Renal pelvis (tissue), 4 donors: ENCODE data around the gene SOD3. TPM values are rescaled to one million over a fixed set of nuclear protein-coding genes. Genes with fewer than 3 reads are reported as not detected.
A peak's percentile ranks its signal among the peaks of the same experiment; 100 is the strongest.

ENCODE experiments used
- DNase-seq: peaks from one replicate; pipeline ENCODE4 v3.0.0-alpha.2; 2013
- polyA plus RNA-seq, 3 donors: library from polyadenylated mRNA; unstranded; fragments of 120-200 nt; gene quantifications; one replicate each; pipeline ENCODE4 v1.2.1, GENCODE V29; 2013; ENCODE audit not compliant: insufficient read length in 3 of 3

The SOD3 gene
- polyA plus RNA-seq, 3 donors = 13.7 to 17.1 (median 16.1) TPM

DNA sequence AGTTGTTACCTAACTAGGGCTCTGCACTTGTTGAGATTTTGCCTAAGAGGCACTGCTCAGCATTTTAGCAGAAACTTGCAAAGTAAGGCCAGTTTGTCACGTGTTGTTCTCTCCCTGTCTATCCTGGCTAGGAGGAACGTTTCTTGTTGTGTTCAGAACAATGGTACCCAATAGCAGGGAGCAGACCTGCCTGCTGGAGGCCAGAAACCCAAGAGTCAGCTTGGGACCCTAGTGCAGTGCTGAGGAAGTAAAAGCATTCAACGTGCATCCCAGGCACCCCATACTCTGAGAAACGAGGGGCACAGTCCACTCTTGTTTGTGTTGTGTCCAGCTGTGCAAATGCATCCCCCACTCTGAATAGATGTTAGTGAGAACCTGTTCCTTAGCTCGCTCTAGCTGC, 42.4 kb downstream of the SOD3 start:
- no peak for DNase-seq

DNA sequence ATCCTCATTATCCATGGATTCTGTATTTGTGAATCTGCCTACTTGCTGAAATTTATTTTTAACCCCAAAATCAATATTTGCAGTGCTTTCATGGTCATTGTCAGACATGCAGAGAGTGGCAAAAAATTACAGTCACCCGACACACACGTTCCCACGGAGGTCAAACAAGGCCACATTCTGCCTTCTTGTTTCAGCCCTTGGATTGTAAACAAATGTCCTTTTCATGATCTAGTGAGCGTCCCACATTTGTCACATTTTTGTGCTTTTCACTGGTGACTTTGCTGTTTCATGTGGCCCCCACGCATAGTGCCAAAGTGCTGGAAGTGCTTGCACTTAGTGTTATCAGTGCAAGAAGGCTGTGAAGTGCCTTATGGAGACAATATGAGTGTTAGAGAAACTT, 45.0 kb downstream of the SOD3 start:
- DNase-seq = no peak

DNA sequence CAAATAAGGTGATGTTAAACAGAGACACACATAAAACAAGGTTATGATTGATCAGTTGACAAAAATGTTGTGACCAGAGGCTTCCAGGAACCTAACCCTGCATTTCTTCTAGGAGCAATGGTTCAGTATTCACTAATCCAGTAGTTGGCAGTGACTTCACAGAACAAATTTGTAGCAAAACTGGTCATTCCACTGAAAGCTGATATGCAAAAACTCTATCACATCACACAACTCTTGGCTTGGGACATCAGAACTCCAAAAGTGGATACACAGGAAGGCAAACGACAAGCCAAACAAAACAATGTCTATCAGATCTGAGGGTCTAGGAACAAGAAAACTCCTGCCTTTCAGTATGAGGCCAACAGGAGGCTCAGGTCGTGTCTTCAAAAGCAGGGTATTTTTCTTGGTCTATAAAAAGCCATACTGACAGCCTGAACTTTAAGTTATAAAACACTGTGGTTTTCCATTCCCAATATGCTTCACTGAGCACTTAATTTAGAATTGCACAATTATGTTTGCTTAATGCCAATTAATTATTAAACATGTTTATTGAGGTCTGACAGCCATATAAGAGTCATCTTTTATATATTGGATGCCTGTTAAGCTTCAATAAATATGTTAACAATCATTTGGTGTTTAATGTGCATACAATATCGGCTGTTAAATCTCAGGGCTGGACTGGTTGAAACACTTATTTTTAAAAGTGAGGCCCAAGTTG, 45.6 kb downstream of the SOD3 start:
- no peak for DNase-seq

DNA sequence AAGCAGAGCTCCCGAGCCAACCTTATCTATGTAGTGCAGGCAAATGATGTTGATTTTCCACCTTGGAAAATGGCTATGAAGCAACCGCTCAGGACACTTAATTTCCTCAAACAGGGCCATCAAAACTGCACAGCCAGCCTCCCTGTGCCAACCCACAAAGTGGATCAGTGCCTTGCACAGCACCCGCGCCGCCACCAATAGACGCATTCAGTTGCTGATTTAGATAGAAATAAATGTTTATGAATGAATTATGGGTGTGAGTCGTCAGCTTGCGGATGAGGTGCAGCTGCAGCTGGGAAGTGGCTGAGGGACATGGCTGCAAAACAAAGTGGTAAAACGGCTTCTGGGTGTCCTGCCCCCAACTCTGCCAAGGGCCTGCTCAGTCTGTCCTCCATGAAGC, 47.0 kb downstream of the SOD3 start:
- DNase-seq = no peak

DNA sequence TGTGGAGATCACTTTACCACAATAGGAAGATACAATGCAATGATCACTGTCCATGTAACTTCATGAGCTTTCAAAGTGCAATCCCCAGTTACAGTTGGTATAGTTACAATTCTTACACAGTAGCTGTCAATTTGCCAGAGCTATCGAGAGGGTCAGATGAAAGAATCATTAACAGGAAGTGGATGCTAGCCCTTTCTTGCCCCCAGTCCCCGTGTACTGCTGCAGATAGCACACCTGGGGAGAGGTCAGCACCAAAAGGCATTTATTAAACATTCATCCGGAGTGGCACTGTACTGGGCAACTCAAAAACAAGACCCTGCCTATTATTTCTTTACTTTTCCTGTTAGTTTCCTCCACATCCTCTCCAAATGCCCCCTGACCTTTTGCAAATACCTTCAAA, 47.7 kb downstream of the SOD3 start:
- no peak for DNase-seq

DNA sequence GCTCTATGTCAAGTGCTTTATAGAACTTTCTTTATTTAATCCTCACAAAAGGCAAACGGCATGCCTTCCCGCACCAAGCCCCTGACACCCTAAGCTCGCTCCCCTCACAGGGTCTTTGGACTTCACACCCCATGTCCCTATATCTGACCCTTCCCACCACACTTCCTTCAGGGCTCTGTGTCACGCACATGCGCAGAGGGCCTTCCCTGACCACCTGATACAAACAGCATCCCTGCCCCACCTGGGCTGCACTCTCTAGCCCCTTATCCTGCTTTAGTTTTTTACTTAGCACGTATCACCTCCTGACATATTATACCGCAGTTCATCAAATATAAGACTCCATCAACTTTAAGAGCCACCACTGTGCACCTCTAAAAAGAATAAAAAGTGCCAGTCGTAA, 49.8 kb downstream of the SOD3 start:
- no peak for DNase-seq

DNA sequence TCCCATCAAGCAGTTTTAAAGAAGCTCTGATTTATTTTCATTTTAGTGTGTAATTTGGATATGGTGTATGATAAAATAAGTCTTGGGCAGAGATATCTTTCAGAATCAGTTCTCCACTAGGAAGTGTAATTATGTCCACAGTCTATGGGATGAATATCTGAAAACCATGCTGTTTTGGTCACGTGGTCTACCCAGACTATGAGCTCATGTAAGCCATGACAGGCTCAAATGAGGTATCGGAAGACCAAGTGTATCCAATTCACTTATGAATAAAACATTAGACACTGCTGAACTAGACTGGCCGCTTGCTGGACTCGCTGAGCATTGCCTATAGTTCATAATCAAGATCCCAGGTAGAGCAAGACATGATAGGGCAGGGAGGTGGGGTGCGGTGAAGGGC, 50.5 kb downstream of the SOD3 start:
- no peak for DNase-seq

DNA sequence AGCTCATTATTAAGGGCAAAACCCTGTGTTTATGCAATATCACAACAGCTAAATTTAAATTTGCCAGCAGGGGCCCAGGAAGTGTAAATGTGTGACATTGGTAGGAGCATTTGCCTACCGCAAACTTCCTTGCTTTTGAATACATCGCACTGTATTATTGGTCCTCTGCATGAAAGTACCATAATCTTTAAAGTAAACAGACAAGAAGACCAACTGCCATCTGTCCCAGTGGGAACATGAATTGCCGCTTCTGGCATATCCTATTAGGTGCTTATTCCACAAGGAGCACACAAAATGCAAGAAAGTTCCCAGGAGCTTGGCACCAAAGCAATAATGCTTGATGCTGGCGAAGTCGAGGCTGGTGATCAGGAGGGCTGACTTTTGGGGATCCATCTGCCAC, 51.3 kb downstream of the SOD3 start:
- no peak for DNase-seq

DNA sequence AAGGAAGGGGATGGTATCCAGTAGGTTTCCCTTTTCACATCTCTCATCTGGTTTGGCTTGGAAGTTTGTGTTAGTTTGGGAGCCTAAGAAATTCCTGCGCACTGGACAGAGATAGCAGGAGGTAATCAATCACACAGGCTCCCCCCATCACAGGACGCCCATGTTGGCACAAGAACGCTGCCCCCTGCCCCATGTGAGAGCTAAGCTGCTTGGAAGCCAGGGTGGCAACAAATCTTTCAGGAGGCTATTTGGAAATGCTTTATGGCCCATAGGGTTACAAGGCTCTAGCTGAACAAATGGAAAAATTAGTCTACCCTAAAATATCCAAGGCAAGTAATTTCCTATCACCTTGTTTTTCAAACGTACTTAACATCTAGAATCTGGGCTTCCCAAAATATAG, 54.0 kb downstream of the SOD3 start:
- DNase-seq = peak; percentile 33

DNA sequence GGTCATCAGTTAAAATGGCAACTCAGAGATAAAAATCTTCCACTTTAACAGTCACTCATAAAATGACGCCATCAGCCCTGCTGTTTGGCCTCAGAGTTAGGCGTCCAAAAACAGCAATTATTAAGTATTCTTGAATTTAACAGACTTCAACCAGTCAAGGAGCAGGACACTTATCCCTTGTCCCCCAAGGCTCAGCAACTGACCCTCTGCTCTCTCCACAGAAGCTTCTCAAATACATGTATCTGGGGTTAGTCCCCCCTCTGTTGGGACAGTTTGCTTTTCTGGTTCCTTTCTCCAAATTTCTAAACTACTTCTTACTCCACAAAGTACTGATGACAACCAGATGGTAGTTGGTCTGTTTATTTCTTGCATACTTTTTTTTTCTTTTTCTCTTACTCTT, 54.4 kb downstream of the SOD3 start:
- peak; percentile 51 for DNase-seq

Other genes with a start within 250 kb of the SOD3 start
- 100 to 1,000 TPM; 223 to 259 (median 239) TPM for gene DHX15, start 211.0 kb upstream of the SOD3 start, polyA plus RNA-seq
- 10 to 100 TPM; 16.4 to 22.1 (median 21.5) TPM for gene CCDC149, start 117.5 kb downstream of the SOD3 start, polyA plus RNA-seq
- gene LGI2, start 235.4 kb downstream of the SOD3 start, polyA plus RNA-seq = 10 to 100 TPM; 26.1 to 34.3 (median 34.1) TPM